Neural progenitor cell (in vitro differentiated cells): ENCODE measurements around the gene TMEM200C. TPM values are rescaled to one million over a fixed set of nuclear protein-coding genes. Genes with fewer than 3 reads are reported as not detected.

Experiments
- DNase-seq: peaks from one replicate; pipeline ENCODE4 v3.0.0-alpha.2; 2016; ENCODE audit warnings: low spot score
- H2AFZ ChIP-seq: fragments of 200-600 bp; sonication (generic); replicated peaks from 2 replicates; pipeline ENCODE4 v1.6.1; 2016; ENCODE audit warnings: antibody characterized with exemption
- H3F3A ChIP-seq: fragments of 200-600 bp; sonication (generic); 2 replicates; pipeline ENCODE4 v1.6.1; 2016; ENCODE audit warnings: antibody characterized with exemption, low read depth
- H3K27ac ChIP-seq: fragments of 200-600 bp; sonication (generic); 2 replicates; pipeline ENCODE4 v1.5.1; 2016; ENCODE audit warnings: mild to moderate bottlenecking
- H3K27me3 ChIP-seq: fragments of 200-600 bp; sonication (generic); 2 replicates; pipeline ENCODE4 v1.6.1; 2016; ENCODE audit warnings: mild to moderate bottlenecking, moderate library complexity
- H3K36me3 ChIP-seq: fragments of 200-600 bp; sonication (generic); 2 replicates; pipeline ENCODE4 v1.5.1; 2016
- H3K4me1 ChIP-seq: fragments of 200-600 bp; sonication (generic); 2 replicates; pipeline ENCODE4 v1.6.1; 2016; ENCODE audit warnings: mixed run types
- H3K4me2 ChIP-seq: fragments of 200-600 bp; sonication (generic); 2 replicates; pipeline ENCODE4 v1.6.1; 2016
- H3K4me3 ChIP-seq: fragments of 200-600 bp; sonication (generic); 2 replicates; pipeline ENCODE4 v1.5.1; 2016
- H3K79me2 ChIP-seq: fragments of 200-600 bp; sonication (generic); 2 replicates; pipeline ENCODE4 v1.6.1; 2016; ENCODE audit warnings: low read depth
- H3K9ac ChIP-seq: fragments of 200-600 bp; sonication (generic); 2 replicates; pipeline ENCODE4 v1.6.1; 2016
- H3K9me3 ChIP-seq: fragments of 200-600 bp; sonication (generic); 2 replicates; pipeline ENCODE4 v1.5.1; 2016; ENCODE audit warnings: low read depth
- H4K20me1 ChIP-seq: fragments of 200-600 bp; sonication (generic); 2 replicates; pipeline ENCODE4 v1.6.1; 2016; ENCODE audit warnings: low read depth
- H3K27ac Mint-ChIP-seq: 3 replicates; pipeline ENCODE4 v1.8.0; 2021; ENCODE audit warnings: mixed read lengths
- H3K27me3 Mint-ChIP-seq: 2 replicates; pipeline ENCODE4 v1.8.0; 2022; ENCODE audit warnings: low read depth, mild to moderate bottlenecking, inconsistent platforms, moderate library complexity, mixed read lengths; ENCODE audit not compliant: insufficient read depth
- H3K36me3 Mint-ChIP-seq: 3 replicates; pipeline ENCODE4 v1.8.0; 2021; ENCODE audit warnings: mixed read lengths
- H3K4me1 Mint-ChIP-seq: 3 replicates; pipeline ENCODE4 v1.8.0; 2021; ENCODE audit warnings: mixed read lengths
- H3K4me3 Mint-ChIP-seq: 3 replicates; pipeline ENCODE4 v1.8.0; 2021; ENCODE audit warnings: mild to moderate bottlenecking, moderate library complexity, mixed read lengths
- H3K9me3 Mint-ChIP-seq: 3 replicates; pipeline ENCODE4 v1.8.0; 2020; ENCODE audit warnings: mixed read lengths
- EZH2 ChIP-seq: fragments of 200-600 bp; sonication (generic); IDR thresholded peaks from 2 replicates; pipeline ENCODE4 v1.6.1; 2017; ENCODE audit warnings: antibody characterized with exemption, mild to moderate bottlenecking, moderate library complexity
- EZH2phosphoT487 ChIP-seq: fragments of 200-600 bp; sonication (generic); IDR thresholded peaks from 2 replicates; pipeline ENCODE4 v1.6.1; 2017; ENCODE audit warnings: antibody characterized with exemption
- total RNA-seq: library from RNA; depleted of rRNA; stranded (reverse); fragments of >200 nt; gene quantifications from 2 replicates; pipeline ENCODE4 v1.2.3, GENCODE V29; 2015; ENCODE audit warnings: low replicate concordance
- TF ChIP-seq, protein P1 (sequence below): fragments of 200-600 bp; sonication (generic); IDR thresholded peaks from 2 replicates; pipeline ENCODE4 v1.5.1; 2017; ENCODE audit warnings: antibody characterized with exemption, mild to moderate bottlenecking

Gene TMEM200C
- total RNA-seq, 1 donor from 2014 or later = 1.4 TPM

DNA sequence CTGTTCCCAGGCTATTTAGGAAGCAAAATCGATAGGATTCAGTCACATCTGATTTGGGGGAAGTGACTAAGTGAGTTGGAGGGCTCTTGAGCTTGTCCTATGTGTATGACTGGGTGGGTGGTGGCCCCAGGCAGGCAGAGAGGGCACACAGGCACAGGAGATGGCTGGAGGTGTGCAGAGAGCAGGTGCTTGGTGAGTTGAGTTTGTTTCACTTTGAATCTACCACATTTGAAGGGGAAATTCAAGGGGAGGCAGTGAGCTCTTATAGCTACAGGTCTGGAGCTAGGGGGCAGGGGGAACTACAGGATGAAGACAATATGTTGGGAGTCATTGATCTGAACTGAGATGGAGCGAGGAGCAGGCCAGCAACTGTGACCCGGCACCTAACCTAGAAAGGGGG, 42.5 kb upstream of the TMEM200C start:
- H3K4me3 ChIP-seq = no peak overlapping the region
- Mint-ChIP-seq H3K9me3 (no peaks in the 10 kb centered on the region), H3K36me3 (peaks cover 5% of the 10 kb centered on the region), H3K27me3 (peaks cover 2% of the 10 kb centered on the region), H3K4me3 (no peak overlapping the region), H3K4me1 (peaks cover 39% of the 10 kb centered on the region), H3K27ac (no peak overlapping the region)
- H3F3A ChIP-seq = peaks cover 11% of the 10 kb centered on the region
- DNase-seq = no peak
- H3K27me3 ChIP-seq = no peaks in the 10 kb centered on the region
- H3K27ac ChIP-seq = no peak overlapping the region
- H3K79me2 ChIP-seq = no peaks in the 10 kb centered on the region
- peaks cover 26% of the 10 kb centered on the region for H3K4me1 ChIP-seq
- no peaks in the 10 kb centered on the region for H3K36me3 ChIP-seq
- no peaks in the 10 kb centered on the region for H3K9me3 ChIP-seq
- no peaks in the 10 kb centered on the region for H4K20me1 ChIP-seq
- TF ChIP-seq EZH2 (no peak), EZH2phosphoT487 (no peak)
- TF ChIP-seq, protein P1, sequence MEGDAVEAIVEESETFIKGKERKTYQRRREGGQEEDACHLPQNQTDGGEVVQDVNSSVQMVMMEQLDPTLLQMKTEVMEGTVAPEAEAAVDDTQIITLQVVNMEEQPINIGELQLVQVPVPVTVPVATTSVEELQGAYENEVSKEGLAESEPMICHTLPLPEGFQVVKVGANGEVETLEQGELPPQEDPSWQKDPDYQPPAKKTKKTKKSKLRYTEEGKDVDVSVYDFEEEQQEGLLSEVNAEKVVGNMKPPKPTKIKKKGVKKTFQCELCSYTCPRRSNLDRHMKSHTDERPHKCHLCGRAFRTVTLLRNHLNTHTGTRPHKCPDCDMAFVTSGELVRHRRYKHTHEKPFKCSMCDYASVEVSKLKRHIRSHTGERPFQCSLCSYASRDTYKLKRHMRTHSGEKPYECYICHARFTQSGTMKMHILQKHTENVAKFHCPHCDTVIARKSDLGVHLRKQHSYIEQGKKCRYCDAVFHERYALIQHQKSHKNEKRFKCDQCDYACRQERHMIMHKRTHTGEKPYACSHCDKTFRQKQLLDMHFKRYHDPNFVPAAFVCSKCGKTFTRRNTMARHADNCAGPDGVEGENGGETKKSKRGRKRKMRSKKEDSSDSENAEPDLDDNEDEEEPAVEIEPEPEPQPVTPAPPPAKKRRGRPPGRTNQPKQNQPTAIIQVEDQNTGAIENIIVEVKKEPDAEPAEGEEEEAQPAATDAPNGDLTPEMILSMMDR = no peak
- no peak overlapping the region for H3K9ac ChIP-seq
- H3K4me2 ChIP-seq = no peak overlapping the region
- H2AFZ ChIP-seq = no peak overlapping the region

DNA sequence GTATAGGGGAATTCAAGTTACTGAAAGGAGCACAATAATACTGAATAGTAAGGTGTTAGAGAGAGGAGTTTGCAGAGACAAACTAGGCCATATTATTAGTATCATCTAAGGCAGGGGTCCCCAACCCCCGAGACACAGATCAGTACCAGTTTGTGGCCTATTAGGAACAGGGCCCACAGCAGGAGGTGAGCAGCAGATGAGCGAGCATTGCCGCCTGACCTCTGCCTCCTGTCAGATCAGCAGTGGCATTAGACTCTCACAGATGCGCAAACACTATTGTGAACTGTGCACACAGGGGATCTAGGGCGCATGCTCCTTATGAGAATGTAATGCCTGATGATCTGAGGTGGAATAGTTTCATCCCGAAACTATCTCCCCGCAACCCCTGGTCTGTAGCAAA, 41.8 kb upstream of the TMEM200C start:
- Histone ChIP-seq H3K4me1 (peaks cover 20% of the 10 kb centered on the region), H3K27ac (no peak overlapping the region), H3K4me2 (peak overlapping the region; percentile 27), H3F3A (peaks cover 4% of the 10 kb centered on the region), H3K4me3 (no peak overlapping the region), H3K9me3 (no peaks in the 10 kb centered on the region), H3K27me3 (no peaks in the 10 kb centered on the region), H2AFZ (no peak overlapping the region), H3K36me3 (no peaks in the 10 kb centered on the region), H4K20me1 (no peaks in the 10 kb centered on the region), H3K79me2 (no peaks in the 10 kb centered on the region), H3K9ac (no peak overlapping the region)
- H3K4me3 Mint-ChIP-seq = no peak overlapping the region
- DNase-seq = no peak
- TF ChIP-seq EZH2 (no peak), EZH2phosphoT487 (no peak)
- TF ChIP-seq, protein P1 = no peak
- H3K36me3 Mint-ChIP-seq = peaks cover 5% of the 10 kb centered on the region
- H3K27me3 Mint-ChIP-seq = peaks cover 2% of the 10 kb centered on the region
- H3K27ac Mint-ChIP-seq = peak overlapping the region; percentile 31
- peaks cover 32% of the 10 kb centered on the region for H3K4me1 Mint-ChIP-seq
- H3K9me3 Mint-ChIP-seq = no peaks in the 10 kb centered on the region

DNA sequence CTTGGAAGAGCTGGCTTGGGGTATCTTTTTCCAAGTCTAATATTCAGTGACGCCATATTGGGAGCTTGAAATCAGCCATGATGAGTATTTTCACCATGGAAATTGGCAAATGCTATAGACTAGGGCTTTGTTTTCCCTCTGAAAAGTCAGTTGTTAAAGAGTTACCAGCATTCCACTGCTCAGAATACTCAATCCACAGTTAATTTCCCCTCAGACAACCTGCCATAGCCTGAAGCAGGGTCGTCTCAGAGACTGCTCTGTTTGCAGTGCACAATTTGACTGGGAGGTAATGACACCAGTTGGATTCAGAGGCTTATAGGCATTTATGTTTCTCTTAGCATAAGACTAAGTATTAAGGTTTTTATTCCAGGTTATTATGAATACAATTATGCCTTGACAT, 35.5 kb upstream of the TMEM200C start:
- no peak overlapping the region for H3K4me3 ChIP-seq
- no peak overlapping the region for H3K4me2 ChIP-seq
- Mint-ChIP-seq H3K9me3 (peaks cover 9% of the 10 kb centered on the region), H3K4me1 (no peaks in the 10 kb centered on the region), H3K4me3 (no peak overlapping the region), H3K36me3 (peaks cover 5% of the 10 kb centered on the region), H3K27ac (no peak overlapping the region), H3K27me3 (no peaks in the 10 kb centered on the region)
- H3K36me3 ChIP-seq = no peaks in the 10 kb centered on the region
- no peak for TF ChIP-seq EZH2
- no peak for TF ChIP-seq EZH2phosphoT487
- TF ChIP-seq, protein P1 = no peak
- peaks cover 6% of the 10 kb centered on the region for H3K9me3 ChIP-seq
- no peak overlapping the region for H3K9ac ChIP-seq
- no peaks in the 10 kb centered on the region for H3K79me2 ChIP-seq
- H3K4me1 ChIP-seq = no peaks in the 10 kb centered on the region
- H4K20me1 ChIP-seq = no peaks in the 10 kb centered on the region
- H2AFZ ChIP-seq = no peak overlapping the region
- no peak overlapping the region for H3K27ac ChIP-seq
- H3F3A ChIP-seq = no peaks in the 10 kb centered on the region
- H3K27me3 ChIP-seq = no peaks in the 10 kb centered on the region
- no peak for DNase-seq
